Retinal pigment epithelial cell (primary cell): ENCODE measurements around the gene GAB2.
"Not testable (repeated sequence)": the region's sequence is repeated elsewhere in the genome, so short reads cannot be mapped to it uniquely, and the experiment has no call there.

Source experiments
- DNase-seq: peaks from one replicate; pipeline ENCODE4 v3.0.0-alpha.2; 2010; ENCODE audit warnings: low read depth
- H3K4me3 ChIP-seq: 2 replicates; pipeline ENCODE4 v1.5.1; 2011; ENCODE audit warnings: mild to moderate bottlenecking, low read length, control low read depth, moderate library complexity
- TF ChIP-seq, protein P1 (sequence below): conservative IDR thresholded peaks from 2 replicates; pipeline ENCODE4 v1.5.1; 2011; ENCODE audit warnings: low read depth, low read length, control low read depth, inconsistent platforms

The GAB2 gene

DNA sequence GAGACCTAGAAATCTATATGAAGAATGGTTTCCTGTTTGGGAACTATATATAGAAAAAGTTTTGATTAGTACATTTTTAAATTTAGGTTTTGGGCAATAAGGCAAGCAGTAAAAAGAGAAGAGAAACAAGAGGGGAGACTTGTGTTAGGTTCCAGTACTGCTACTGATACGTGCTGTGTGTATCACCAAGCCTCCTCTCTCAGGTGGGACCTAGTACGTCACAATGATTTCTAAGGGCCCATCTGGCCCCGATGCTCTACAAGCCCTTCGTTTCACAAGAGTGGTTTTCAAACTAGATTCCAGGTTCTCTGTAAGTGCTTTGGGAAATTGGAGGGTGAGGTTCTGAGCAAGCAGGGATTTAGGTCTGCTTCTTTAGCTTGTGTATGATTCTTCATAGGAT, 189.7 kb downstream of the GAB2 start:
- TF ChIP-seq, protein P1, sequence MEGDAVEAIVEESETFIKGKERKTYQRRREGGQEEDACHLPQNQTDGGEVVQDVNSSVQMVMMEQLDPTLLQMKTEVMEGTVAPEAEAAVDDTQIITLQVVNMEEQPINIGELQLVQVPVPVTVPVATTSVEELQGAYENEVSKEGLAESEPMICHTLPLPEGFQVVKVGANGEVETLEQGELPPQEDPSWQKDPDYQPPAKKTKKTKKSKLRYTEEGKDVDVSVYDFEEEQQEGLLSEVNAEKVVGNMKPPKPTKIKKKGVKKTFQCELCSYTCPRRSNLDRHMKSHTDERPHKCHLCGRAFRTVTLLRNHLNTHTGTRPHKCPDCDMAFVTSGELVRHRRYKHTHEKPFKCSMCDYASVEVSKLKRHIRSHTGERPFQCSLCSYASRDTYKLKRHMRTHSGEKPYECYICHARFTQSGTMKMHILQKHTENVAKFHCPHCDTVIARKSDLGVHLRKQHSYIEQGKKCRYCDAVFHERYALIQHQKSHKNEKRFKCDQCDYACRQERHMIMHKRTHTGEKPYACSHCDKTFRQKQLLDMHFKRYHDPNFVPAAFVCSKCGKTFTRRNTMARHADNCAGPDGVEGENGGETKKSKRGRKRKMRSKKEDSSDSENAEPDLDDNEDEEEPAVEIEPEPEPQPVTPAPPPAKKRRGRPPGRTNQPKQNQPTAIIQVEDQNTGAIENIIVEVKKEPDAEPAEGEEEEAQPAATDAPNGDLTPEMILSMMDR, result no peak

DNA sequence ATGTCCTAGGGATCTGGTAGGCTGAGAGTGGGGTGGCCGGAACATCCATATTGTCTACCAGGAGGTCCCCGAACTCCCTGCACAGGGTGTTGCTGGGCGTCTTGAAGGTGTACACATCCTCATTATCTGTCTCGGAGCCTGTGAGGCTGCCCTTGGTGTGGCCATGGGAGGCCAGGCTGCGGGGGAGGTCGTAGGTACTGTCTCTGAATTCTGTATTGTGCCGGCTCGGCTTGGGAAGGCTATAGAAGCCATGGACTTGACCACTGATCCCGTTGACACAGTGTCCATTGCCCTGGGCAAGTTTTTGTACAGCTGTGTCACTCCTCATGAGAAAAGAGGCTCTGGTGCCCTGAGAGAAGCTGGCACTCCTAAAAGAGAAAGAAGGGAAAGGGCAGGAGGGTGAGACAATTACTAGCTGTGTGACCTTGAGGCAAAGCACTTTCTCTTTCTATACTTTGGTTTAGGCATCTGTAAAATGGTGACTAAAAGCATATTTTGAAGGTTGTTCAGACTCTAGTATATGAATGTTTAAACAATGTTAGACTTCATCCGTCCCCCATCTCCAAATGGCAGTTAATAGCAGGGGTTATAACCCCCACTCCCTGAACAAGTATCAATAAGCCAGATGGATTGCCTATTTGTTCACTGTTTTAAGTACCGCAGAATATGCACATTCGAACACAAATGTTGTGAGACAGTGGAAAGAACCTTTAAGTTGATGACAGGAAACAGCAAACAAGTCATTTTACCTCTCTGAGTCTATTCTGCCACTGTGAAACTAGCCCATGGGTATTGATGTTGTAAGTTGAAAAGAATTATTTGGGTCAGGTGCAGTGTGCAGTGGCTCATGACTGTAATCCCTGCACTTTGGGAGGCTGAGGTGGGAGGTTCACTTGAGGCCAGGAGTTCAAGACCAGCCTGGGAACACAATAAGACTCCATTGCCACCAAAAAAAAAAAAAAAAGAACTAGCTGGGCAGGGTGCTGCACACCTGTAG, 190.6 kb downstream of the GAB2 start:
- H3K4me3 ChIP-seq, result no peak overlapping the region
- DNase-seq, result no peak
- TF ChIP-seq, protein P1, result no peak

More for the DNA sequence above, 189.7 kb downstream of the GAB2 start:
- DNase-seq, result no peak
- H3K4me3 ChIP-seq, result no peak overlapping the region

DNA sequence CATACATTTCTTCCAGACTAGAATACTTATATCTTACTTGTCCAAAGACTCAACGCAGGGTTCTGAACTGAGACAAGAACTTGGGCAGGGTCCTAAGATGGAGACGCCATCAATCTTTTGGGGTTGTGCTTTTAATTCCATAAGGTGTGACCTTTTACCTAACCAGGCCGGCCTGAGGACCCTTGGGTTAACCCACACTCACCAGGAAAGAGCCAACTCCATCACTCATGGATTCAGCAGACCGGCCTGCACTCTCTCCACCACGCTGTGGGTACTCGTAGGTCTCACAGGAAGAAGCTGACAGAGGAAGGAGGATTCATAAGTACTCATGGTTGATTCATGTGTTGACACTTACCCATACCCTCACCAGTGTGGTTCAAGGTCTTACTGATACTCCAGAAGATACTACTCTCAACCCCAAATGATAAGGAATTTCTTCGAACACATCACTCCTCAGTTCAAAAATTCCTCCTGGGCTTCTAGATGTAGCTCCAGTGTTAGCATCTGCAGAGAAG, 192.7 kb downstream of the GAB2 start:
- no peak overlapping the region for H3K4me3 ChIP-seq
- TF ChIP-seq, protein P1, result no peak
- DNase-seq, result no peak

DNA sequence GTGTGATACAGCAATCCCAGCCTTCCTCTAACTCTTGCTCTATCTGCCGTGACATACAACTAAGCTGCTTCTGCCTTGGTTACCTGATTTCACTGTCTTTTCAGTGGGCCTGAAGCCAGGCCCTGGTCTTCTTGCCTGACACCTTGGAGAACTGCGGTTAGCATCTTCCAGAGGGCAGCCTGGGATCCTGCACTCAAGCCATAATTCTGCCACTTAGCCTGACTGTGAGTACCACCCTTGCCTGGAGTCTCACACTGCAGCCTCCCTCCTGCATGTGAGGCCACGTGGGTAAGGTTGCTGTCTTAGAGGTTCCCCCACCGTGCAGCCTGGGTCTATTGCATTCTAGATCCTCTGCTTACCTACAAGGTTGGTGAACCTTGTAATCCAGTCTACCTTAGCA, 193.1 kb downstream of the GAB2 start:
- H3K4me3 ChIP-seq, result no peak overlapping the region
- DNase-seq, result no peak
- TF ChIP-seq, protein P1, result no peak

DNA sequence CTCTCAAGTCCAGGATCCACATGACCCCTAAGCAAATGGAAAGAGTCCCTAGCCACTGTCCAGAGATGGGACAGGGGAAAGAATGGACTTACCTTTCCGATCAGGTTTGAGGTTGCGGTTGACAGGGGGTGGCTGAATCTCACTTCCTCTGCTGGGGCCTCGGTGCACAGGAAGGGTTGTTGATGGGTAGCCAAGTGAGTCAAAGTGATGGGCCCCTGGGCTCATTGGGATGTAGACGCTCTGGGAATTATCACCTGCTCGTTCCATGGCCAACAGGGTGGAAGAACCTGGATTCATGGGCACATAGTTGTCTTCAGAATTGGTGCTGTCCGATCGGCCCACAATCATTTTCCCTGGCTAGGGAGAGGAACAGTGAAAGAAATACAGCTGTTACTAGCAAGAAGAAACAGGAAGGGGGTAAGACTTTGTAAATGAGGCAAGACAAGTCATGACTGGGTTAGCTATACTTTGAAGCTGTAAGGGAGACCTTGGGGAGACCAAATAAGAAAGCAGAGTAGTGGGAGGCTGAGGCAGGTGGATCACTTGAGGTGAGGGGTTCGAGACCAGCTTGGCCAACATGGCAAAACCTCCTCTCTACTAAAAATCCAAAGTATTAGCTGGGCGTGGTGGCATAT, 194.2 kb downstream of the GAB2 start:
- DNase-seq, result no peak
- TF ChIP-seq, protein P1, result no peak
- no peak overlapping the region for H3K4me3 ChIP-seq

DNA sequence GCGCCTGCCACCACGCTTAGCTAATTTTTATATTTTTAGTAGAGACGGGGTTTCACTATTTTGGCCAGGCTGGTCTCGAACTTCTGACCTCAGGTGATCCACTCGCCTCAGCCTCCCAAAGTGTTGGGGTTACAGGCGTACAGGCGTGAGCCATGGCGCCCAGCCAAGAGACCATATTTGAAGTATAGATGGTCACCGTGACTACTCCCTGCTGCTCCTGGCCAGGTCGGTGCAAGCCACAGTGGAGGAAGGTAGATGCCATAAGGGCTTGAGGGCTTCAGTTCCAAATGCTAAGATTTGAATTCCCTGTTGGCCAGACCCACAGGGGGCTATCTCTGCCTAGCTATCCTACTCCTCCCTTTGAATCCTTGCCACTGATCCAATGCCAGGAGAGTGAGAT, 194.9 kb downstream of the GAB2 start:
- not testable (repeated sequence) for H3K4me3 ChIP-seq, DNase-seq

DNA sequence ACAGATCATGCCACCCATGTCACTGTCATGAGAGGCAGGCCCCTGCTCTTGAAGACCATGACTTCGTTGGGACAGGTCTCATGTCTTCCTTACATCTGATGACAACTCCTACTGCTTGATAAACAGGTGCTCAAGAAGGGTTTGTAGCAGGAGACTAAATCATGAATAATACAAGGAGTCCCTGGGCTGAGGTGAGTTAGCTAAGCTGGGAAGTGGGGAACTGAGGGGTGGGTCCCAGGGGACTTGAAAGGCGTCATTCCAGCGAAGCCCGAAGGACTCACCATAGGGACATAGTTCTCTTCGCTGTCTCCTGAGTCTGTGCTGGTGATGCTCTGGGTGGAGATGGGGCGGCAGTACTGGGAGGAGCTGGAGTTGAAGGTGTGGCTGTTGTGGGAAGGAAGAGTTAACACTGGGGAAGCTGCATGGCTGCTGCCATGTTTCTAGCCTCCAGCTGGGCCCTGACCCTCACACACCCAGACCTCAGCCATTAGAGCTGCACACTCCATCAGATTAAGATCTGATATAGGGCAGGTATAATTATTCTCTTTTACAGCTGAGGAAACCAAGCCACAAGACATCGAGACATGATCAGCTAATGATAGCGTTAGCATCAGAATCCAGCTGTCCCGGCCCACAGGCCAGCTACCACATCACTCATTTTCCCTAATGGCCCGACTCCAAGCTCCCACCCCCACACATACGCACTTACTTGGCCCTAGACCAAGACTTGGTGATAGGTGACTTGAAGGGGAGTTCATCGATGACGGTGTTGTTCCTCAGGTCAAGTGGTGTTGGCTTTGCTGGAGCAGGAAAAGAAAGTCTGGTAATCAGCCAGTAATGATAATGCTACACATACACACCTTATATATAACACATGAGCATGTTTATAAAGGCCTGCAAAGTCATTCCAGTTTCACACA, 196.0 kb downstream of the GAB2 start:
- TF ChIP-seq, protein P1, result no peak

More for the DNA sequence above, 196.0 kb downstream of the GAB2 start:
- DNase-seq, result no peak
- H3K4me3 ChIP-seq, result no peak overlapping the region
